SU-DHL-6 (cell line): ENCODE measurements around the gene VRK3.

ENCODE experiments used
- CTCF ChIP-seq: fragments of 200-600 bp; sonication (generic); IDR thresholded peaks from one replicate; pipeline ENCODE4 v1.5.1; 2017; ENCODE audit warnings: antibody characterized with exemption, mild to moderate bottlenecking, low read length, moderate library complexity; ENCODE audit not compliant: insufficient read depth, poor library complexity, severe bottlenecking
- EZH2phosphoT487 ChIP-seq: fragments of 200-600 bp; sonication (generic), shearing (Covaris generic); conservative IDR thresholded peaks from 2 replicates; pipeline ENCODE4 v1.6.1; 2018; ENCODE audit warnings: mild to moderate bottlenecking, antibody characterized with exemption, low read length, moderate library complexity, mixed read lengths

GRCh38 chr19:49976496-49976895 is 48.7 kb downstream of the VRK3 start:
- TF ChIP-seq CTCF (no peak), EZH2phosphoT487 (no peak)
